Testis (tissue), 3 donors: ENCODE results near the gene YBEY. TPM values are rescaled to one million over a fixed set of nuclear protein-coding genes. Genes with fewer than 3 reads are reported as not detected.

Source experiments
- DNase-seq: peaks from one replicate; pipeline ENCODE4 v3.0.0-alpha.2; 2019
- H3K27ac ChIP-seq, 2 donors: fragments of 200-600 bp; sonication (generic); one replicate each; pipeline ENCODE4 v1.5.1; 2019
- H3K27me3 ChIP-seq: fragments of 200-600 bp; sonication (generic); one replicate; pipeline ENCODE4 v1.5.1; 2019
- H3K36me3 ChIP-seq: fragments of 200-600 bp; sonication (generic); one replicate; pipeline ENCODE4 v1.5.1; 2017; ENCODE audit warnings: low read depth; ENCODE audit errors: missing control alignments
- H3K4me1 ChIP-seq: fragments of 200-600 bp; sonication (generic); one replicate; pipeline ENCODE4 v1.5.1; 2019
- H3K4me3 ChIP-seq, 2 donors: fragments of 200-600 bp; sonication (generic); one replicate each; pipeline ENCODE4 v1.5.1; 2017 to 2019
- H3K9me3 ChIP-seq: fragments of 200-600 bp; sonication (generic); one replicate; pipeline ENCODE4 v1.5.1; 2017
- POLR2A ChIP-seq: fragments of 450-650 bp; IDR thresholded peaks from one replicate; pipeline ENCODE4 v1.6.1; 2017; ENCODE audit warnings: antibody characterized with exemption, mild to moderate bottlenecking, moderate library complexity
- WGBS, 2 donors: methylation state at CpG; one replicate each; pipeline ENCODE4 v1.1.5; 2018; 5-methylcytosine and 5-hydroxymethylcytosine counted together
- intact Hi-C: fragments of 100-400 bp; cut with DNase I; formaldehyde crosslinking; loops from one replicate; pipeline ENCODE4 v1.15.1; 2023; ENCODE audit warnings: low total_unique reads
- polyA plus RNA-seq: library from polyadenylated mRNA; stranded (reverse); fragments of 350-450 nt; fragmentation: Illumina TruSeq; extraction: RNeasy Lipid Tissue Mini Kit (QIAGEN cat#74804); gene quantifications from one replicate; pipeline ENCODE4 v1.2.3, GENCODE V29; 2014; ENCODE audit warnings: low read depth, low replicate concordance; ENCODE audit not compliant: insufficient read depth
- total RNA-seq, 2 donors: library from RNA; depleted of rRNA; stranded (reverse); fragments of >200 nt; gene quantifications; one replicate each; pipeline ENCODE4 v1.2.3, GENCODE V29; 2016
- TF ChIP-seq, protein P1 (sequence below), 3 experiments: fragments of 450-650 bp in 2 of 3; fragments of 200-600 bp in 1 of 3; sonication (generic) in 1 of 3; IDR thresholded peaks; one replicate each; pipeline ENCODE4 v1.5.1; 2016 to 2019; ENCODE audit warnings: antibody characterized with exemption in 3 of 3, mild to moderate bottlenecking in 2 of 3, moderate library complexity in 1 of 3

The YBEY gene
- total and polyA plus RNA-seq, 3 donors from 2014 or later: 50.7 to 141 (median 55.0) TPM

DNA sequence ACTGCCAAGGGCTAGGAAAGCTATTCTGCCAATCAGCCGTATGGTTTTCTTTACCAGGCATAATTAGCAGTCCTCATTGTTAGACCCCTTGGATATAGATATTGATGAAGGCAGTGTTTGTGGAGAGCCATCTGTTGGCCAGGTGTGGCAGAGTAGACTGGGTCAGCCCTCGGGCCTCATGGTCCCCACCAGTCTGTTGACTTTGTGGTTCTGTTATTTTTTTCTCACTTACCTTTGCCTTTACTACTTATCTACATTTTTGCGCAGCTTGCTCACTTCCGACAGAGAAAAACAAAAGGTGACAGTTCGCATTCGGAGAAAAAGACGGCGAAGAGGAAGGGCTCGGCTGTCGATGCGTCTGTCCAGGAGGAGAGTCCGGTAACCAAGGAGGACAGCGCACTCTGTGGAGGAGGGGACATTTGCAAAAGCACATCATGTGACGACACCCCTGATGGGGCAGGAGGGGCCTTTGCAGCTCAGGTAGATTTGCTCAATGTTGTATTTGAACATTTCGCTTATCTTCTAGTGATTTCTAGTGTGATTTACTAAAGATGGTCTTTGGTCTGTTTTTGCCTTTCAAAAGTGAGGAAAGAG is 40.1 kb downstream of the YBEY start:
- Histone ChIP-seq H3K27ac (no peak overlapping the region), H3K9me3 (no peaks in the 10 kb centered on the region), H3K27me3 (no peaks in the 10 kb centered on the region), H3K4me3 (no peak overlapping the region), H3K36me3 (no peaks in the 10 kb centered on the region), H3K4me1 (no peaks in the 10 kb centered on the region)
- TF ChIP-seq, protein P1, sequence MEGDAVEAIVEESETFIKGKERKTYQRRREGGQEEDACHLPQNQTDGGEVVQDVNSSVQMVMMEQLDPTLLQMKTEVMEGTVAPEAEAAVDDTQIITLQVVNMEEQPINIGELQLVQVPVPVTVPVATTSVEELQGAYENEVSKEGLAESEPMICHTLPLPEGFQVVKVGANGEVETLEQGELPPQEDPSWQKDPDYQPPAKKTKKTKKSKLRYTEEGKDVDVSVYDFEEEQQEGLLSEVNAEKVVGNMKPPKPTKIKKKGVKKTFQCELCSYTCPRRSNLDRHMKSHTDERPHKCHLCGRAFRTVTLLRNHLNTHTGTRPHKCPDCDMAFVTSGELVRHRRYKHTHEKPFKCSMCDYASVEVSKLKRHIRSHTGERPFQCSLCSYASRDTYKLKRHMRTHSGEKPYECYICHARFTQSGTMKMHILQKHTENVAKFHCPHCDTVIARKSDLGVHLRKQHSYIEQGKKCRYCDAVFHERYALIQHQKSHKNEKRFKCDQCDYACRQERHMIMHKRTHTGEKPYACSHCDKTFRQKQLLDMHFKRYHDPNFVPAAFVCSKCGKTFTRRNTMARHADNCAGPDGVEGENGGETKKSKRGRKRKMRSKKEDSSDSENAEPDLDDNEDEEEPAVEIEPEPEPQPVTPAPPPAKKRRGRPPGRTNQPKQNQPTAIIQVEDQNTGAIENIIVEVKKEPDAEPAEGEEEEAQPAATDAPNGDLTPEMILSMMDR (IDR thresholded peaks at IDR 0.05): no peak
- no peak for TF ChIP-seq POLR2A
- no peak for DNase-seq
- WGBS, 2 donors: 60 to 72% methylated on average over 15 of the region's 15 CpGs
- intact Hi-C loops: no loop called here

- H3K4me3 ChIP-seq: no peak overlapping the region
- H3K4me1 ChIP-seq: no peaks in the 10 kb centered on the region
- H3K9me3 ChIP-seq: no peaks in the 10 kb centered on the region
- DNase-seq: no peak
- TF ChIP-seq, protein P1 (IDR thresholded peaks at IDR 0.05): no peak
- no peak for TF ChIP-seq POLR2A
- H3K27me3 ChIP-seq: no peaks in the 10 kb centered on the region
- WGBS, 2 donors: 72 to 96% methylated on average over 4 of the region's 4 CpGs
- H3K27ac ChIP-seq: no peak overlapping the region
- intact Hi-C loops: no loop called here
- no peaks in the 10 kb centered on the region for H3K36me3 ChIP-seq
These were observed 41.6 kb downstream of the YBEY start for GRCh38 chr21:46327711-46328110.

DNA sequence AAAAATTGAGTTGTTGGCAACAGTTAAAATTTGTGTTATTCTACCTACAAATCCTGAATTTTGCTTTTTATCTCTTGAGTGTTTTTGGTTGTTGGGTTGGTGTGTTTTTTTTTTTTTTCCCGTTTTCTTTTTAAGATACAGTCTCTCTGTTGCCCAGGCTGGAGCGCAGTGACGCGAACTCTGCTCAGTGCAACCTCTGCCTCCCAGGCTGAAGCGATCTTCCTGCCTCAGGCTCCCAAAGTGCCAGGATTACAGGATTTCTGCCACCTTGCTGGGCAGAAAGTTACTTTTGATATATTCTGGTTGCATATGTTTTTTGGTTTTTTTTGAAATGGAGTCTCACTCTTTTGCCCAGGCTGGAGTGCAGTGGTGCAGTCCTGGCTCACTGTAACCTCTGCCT is 42.0 kb downstream of the YBEY start:
- H3K4me3 ChIP-seq: no peak overlapping the region
- no peak overlapping the region for H3K27ac ChIP-seq
- H3K27me3 ChIP-seq: no peaks in the 10 kb centered on the region
- no peaks in the 10 kb centered on the region for H3K4me1 ChIP-seq
- DNase-seq: no peak
- intact Hi-C loops: no loop called here
- WGBS, 2 donors: 74 to 77% methylated on average over 5 of the region's 5 CpGs
- no peaks in the 10 kb centered on the region for H3K9me3 ChIP-seq
- no peak for TF ChIP-seq POLR2A
- TF ChIP-seq, protein P1 (IDR thresholded peaks at IDR 0.05): no peak
- no peaks in the 10 kb centered on the region for H3K36me3 ChIP-seq

DNA sequence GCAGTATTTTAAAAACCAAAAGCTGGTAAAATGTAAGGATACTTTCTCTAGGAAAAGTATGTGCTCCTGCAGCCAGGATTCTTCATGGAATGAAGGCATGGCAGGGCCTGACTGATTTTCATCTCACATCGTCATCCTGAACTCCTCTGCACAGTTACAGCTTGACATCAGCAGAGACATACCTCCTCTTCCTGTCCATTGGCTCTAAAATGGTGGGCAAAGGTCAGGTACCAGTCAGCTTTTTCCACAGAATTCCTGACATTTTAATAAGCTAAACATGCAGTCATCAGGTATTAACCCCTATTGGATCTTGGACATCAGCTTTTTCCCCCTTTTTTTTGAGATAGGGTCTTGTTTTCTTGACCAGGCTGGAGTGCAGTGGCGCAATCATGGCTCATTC is 43.7 kb downstream of the YBEY start:
- TF ChIP-seq, protein P1 (IDR thresholded peaks at IDR 0.05): no peak
- no peak for TF ChIP-seq POLR2A
- Histone ChIP-seq H3K27ac (no peak overlapping the region), H3K4me3 (no peak overlapping the region), H3K9me3 (no peaks in the 10 kb centered on the region), H3K36me3 (no peaks in the 10 kb centered on the region), H3K4me1 (no peaks in the 10 kb centered on the region), H3K27me3 (no peaks in the 10 kb centered on the region)
- intact Hi-C loops: no loop called here
- 90 to 97% methylated on average over 2 of the region's 2 CpGs for WGBS, 2 donors
- no peak for DNase-seq
